CD4-positive, alpha-beta T cell treated with Interleukin-15 for 1 hour (primary cell): ENCODE measurements around the gene SMCO3.

ENCODE experiments used
- DNase-seq: peaks from one replicate; pipeline ENCODE4 v3.0.0-alpha.2; 2020

Gene SMCO3

DNA sequence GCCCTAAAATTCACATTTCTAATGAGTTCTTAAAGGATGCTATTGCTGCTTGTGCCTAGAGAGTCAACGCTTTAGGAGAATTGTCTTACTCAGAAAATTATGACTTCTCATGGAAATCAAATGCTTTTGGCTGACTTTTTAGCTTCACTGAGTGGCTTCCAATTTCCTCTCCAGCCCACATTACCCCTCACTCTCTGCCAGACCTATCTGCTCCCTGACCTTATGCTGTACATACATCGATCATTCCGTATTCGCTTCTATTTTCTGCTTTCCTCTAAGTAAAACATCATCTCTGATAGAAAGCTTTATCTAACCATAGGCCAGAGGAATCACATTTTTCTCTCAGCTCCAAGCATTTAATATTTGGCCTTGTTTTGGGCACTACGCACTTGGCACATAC lies 12.5 kb upstream of the SMCO3 start:
- no peak for DNase-seq

- DNase-seq = no peak
Observed at GRCh38 chr12:14825256-14825655, 11.3 kb upstream of the SMCO3 start.

DNA sequence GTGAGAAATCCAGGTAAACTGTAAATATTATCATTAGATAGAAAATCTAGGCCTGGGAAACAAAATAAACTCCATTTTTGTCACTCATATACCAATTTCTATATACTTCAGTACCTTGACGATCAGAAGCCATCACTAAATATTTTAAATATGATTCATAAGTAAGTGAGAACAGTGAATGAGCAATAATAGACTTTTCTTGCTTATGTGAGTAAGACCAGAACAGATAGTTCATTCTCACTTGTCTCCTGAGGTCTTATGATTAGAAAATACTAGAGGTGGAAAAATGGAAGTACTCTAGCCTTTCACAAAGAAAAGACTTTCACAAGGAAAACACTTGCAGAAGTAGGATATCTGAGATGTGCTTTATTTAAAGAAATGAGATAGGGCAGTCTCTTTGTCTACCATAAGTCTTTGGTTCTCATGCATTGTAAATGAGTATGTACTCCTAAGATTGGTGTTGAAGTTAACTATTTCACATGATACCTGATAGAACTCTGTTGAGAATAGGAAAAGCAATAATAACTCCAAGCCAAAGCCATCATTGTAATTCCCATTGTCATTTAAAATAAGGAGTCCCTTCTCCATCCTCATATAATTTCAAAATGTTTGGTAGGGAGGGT lies 10.1 kb upstream of the SMCO3 start:
- no peak for DNase-seq

DNA sequence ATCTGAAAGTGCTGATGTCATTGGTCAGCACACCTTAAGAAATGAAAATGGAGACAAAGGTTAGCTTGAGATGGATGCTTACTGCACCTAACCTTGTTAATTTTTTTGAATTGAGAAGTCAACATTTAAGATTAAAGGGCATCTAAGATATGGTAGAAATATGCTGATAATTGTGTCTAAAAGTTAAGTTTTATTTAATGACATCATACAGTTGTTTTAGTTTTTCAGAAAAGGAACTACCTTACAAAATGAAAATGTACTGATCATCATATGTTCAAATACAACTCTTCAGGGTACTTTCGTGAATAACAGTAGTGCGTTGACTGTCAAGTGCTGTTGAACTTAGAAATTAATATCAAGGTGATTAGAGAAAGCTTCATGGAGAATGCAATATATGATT lies 2.5 kb downstream of the SMCO3 start:
- DNase-seq = no peak

DNA sequence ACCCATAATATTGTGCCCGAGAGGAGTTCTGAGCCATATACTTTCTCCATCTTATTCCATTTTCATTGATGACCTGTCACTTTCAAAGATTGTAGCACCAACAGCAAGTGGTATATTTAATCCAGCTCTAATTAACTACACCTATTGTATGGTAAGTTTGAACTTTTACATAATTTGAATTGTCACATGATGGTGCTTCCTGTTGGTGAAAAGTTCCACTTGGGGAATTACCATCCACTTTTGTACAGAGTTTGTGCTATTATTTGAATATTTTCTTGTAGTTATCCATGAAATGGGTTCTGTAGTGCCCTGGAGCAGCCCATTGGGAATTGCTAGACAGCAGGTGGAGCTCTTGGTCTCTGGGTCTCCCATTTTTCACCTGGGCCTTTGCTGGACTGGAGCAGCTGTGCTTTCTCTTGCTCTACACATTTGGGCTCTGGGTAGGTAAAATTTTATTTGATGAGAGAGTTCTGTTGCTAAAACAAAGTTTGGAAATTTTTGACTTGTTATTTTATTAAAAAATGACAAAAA lies 3.0 kb downstream of the SMCO3 start:
- no peak for DNase-seq

DNA sequence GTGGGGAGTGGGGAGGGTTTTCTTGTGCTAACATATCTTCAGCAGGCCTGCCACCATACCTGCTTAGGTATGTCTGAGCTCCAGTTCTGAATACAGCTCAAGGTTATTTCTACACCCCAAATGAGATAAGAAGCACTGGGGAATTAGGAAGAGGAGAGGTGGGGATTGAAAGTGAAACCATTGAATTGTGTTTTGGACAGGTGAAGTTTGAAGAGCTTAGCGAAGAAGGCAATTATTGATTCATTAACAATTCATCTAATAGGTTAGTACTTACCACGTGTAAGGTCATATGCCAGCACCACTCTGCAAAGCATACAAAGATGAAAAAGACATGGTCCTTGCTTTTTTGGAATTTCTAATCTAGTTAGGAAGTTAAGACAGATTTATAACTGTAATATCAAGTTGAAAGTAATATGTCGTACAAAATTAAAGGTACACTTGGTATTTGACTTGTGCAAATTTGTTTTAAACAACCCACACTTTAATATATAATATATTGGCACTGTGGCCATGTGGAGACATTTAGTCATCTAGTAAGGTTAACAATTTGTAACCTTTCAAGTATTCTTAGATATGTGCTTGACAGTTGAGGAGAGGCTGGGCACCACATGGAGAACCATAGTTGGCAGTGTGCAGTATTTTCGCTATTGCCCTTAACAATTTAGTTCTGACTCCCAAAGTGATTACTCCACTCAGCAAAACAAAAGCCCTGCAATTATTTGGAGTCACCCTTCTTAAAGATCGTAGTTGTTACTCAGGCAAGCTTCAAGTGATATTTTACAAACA lies 3.6 kb downstream of the SMCO3 start:
- no peak for DNase-seq

GRCh38 chr12:14803830-14804160 lies 10.2 kb downstream of the SMCO3 start:
- DNase-seq = no peak

DNA sequence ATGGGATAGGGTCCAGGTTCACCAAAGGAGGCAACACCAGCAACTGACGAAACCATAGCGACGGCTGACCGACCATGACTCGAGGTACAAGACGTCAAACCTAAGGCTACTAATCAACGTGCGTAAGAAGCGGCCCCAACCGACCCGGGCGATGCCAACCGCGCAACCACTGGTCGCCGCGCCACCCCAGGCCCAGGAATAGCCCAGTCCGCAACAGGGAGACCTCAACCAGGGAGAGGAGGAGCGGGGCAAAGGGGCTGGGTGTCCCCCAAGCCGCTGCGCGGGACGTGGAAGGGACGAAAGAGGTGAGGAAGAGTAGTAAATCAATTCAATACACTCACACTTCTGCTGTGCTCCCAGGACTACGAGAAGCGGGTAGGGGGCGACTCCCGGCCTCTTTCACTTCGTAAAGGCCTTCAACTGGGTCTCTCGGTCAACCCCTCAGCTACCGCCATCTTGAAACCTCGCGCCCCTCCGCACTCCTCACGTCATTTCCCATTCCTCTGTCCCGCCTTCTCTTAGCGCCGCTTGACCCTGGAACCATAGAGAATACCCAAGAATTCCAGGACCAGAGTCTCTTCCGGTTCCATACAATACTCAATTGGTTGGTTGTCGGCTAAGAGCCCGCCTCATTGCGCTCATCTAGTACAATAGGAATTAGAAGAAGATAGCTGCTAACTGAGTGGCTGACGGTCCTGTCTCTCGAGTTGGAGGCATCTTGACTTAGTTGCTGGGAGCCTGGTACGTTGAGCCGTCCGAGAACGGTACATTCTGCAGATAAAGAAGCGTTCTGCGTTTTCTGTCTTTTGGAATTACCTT lies 10.8 kb downstream of the SMCO3 start, which contains the start of the genes C12orf60 and WBP11:
TSS of gene C12orf60 (plus strand) at position 660 of the 819 bp plus-strand sequence. CDS start 19,266 bp downstream, outside the sequence.
TSS of gene WBP11 (minus strand) at position 468 of the 819 bp plus-strand sequence. CDS start 2,095 bp downstream, outside the sequence.
- peak; percentile 94 for DNase-seq

GRCh38 chr12:14802721-14803010 lies 11.3 kb downstream of the SMCO3 start:
- DNase-seq = no peak

DNA sequence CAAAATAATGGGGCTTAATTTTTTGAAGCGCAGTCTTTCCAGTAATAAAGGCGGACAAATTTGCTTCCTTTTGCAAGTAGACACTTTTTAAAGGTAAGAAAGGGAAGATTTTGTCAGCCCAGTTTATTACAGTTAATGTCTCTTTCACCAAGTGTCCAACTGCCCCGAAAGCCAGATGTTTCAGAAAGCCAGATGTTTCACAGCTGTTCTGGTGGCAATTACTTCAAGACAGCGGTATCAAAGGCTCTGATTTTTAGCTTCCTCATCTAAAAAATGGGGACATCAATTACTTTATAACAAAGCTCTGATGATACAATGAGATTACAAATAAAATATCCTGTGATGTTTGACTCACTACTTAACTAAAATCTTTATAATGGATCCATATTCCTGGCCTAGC lies 11.7 kb downstream of the SMCO3 start:
- DNase-seq = no peak

- DNase-seq = no peak
Observed at GRCh38 chr12:14795028-14795448, 18.9 kb downstream of the SMCO3 start.

GRCh38 chr12:14785568-14785967 lies 28.4 kb downstream of the SMCO3 start:
- no peak for DNase-seq

- DNase-seq = no peak
Observed at GRCh38 chr12:14784471-14784870, 29.5 kb downstream of the SMCO3 start.

DNA sequence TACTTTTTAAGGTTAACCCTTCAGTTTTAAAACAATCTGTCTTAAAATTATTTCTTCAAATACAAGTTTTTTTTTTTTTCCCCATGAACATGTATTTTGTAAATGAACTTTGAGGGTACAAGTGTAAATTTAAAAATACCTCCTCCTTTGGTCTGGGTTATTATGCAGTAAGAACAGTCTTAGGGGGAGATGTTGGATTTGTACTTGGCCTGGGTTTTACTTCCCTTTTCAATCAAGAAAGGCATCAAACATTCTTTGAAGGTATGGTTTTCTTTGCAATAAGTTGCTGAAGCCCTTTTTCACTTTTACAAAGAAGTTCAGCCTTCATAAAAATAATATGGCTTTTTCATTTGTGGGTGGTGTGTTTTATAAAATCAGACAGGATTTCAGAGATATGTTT lies 31.2 kb downstream of the SMCO3 start:
- DNase-seq = no peak

DNA sequence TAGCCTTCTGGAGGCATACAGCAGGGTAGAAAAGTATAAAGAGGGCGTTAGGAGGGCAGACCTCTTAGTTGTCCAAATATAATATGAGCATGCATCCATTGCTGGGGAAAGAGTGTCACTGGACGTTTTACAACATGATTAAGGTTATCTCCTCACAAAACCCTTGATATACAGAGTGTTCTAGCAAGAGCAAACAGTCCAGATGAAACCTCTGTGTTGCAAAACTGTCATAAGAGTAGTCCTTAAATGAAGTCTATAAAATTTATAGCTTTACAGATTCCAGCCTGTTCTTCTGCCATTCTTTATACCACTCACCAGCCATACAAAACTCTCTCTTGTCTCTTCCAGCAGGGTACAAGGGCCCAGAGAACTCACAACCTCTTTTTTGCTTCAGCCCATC lies 32.4 kb downstream of the SMCO3 start:
- no peak for DNase-seq

- no peak for DNase-seq
Observed at GRCh38 chr12:14780859-14781258, 33.1 kb downstream of the SMCO3 start.

- DNase-seq = no peak
Observed at GRCh38 chr12:14779834-14780233, 34.1 kb downstream of the SMCO3 start.

DNA sequence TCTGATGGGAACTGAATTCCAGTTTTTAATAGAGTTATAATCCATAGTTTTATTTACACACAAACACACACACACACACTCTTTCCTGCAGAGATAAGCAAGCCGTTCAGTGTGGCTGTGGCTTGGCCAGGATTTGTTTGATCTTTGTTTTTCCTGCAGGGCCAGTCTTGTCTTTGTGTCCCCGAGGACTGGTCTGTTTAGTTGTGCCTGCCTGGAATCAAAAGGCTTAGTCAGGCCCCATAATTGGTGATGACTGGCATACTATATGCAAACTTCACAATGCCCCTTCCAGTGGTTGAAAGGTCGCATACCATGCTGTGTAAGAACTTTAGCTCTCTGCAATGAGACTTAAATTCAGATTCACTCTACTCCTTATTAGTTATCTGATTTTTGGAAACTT lies 36.7 kb downstream of the SMCO3 start:
- no peak for DNase-seq

DNA sequence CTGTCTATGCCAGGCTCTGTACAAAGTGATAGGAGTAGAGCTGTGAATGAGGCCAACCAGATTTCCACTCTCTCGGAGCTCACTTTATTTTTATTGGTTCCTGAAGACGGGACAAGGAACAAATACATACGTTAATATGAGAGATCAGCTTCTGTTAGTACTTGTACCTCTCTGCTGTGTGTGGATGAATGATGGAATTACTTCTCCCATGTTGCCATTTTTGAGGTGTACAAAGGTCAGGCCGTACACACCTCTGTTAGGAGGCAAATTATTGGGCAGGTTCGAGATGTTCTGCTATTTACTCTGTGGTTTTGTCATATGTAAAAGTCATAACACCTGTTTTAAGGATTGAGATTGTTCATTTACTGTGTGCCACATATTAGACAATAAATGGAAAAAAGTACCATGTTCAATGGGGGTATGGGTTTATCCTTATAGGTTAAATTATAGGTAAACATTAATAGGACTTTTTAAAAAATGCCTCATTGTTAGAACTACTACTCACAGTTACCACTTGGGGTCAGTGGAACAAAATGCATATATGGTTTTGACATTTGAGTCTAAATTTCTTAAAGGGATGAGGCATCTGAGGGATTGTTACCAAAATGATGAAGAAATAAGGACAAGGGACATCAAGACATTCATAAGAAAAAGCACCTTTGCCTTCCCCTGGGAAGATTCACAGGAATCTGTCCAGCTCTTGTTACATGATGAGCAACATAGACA lies 37.6 kb downstream of the SMCO3 start:
- no peak for DNase-seq

DNA sequence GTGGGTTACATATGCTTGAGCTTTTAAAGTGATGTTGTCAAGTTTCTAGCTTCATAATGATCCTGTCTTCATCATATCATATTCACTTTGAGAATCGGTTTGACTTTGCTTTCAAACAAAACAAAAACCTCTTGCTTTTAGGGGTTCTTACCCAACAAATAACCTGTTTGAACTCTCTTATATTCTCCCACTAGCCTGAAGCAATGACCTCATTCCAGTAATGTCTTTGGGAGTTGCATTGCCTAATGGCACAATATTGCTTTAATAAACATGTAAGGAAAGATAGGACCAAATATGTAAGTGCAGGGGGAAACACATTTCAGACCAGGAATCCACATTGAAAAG lies 38.4 kb downstream of the SMCO3 start:
- DNase-seq = no peak

GRCh38 chr12:14774906-14775635 lies 38.9 kb downstream of the SMCO3 start:
- peak; percentile 22 for DNase-seq
